RPMI8226 (cell line): Measurements from ENCODE around the gene SCUBE1.

Experiments used
- DNase-seq: peaks from one replicate; pipeline ENCODE4 v3.0.0-alpha.2; 2015

Gene SCUBE1

DNA sequence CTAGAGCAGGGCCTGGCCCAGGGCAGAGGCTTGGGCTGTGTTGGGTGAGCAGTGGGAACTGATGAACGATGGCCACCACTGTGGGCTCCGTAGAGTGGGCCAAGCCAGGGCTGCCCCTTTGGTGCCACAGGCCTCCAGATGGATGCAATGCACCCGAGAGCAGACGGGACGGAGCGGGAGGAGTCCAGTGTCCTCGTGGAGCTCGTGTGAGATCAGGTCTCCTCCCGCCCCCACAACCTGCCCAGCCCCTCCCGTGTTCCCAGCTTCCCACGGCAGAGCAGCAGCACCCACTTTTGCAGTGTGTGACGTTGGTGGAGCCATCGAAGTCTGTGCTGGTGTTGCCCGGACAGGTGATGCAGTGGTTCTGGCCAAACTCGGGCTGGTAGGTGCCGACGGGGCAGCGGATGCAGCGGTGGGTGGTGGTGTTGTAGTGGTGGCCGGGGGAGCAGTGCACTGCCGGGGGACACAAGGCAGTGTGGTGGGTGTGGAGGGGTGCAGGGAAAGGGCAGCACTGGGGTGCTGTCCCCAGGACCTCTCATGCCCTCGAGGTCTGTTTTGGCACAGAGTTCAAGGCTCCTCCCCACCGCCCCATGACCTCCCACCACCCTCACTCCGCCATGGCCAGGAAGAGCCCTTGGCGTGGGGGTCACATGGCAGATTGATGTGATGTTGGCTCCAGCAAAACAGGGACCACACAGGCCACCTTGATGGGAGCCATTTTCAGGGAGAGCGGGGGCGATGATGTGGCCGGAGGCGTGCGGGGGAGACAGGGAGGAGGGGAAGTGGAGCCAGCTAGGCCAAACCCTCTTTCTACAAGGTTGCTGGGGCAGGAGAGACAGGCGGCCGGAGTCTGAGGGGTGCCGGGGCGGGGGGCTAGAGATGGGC lies 132.3 kb downstream of the SCUBE1 start:
- no peak for DNase-seq

DNA sequence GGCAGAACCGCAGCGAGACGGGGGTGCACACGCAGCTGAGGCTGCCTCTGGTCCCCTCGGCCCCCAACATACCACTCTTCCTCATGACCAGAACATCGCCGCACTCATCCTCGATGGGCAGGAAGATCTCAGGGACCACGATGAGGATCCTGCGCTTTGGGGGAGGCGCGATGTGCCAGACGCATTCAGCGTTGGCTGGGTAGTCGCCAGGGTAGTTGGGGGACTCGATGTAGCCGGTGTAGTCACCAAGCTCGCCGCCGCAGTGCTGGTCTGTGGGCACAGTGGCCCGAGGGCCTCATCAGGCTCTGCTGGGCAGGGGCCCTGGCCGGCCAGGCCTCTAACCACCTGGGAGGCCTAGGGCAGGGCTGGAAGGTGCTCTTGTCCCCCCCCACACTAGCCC lies 133.2 kb downstream of the SCUBE1 start:
- DNase-seq: no peak

DNA sequence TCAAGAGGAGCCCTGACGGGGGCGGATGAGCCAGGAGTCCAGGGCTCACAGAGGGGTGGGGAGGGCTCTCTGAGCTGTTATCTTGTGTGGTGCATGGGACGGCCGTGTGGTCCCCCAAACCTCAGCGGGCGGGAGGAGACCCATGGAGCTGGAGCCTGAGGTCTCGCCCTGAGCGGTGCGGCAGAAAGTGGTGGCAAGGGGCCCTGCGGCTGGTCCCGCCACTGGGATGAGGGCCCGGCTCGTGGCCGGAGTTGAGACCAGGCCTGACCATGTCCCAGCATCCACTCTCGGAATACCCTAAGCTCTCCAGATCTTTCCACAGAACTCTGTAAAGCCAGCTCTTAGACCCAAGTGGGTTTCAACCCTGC lies 133.7 kb downstream of the SCUBE1 start:
- no peak for DNase-seq

DNA sequence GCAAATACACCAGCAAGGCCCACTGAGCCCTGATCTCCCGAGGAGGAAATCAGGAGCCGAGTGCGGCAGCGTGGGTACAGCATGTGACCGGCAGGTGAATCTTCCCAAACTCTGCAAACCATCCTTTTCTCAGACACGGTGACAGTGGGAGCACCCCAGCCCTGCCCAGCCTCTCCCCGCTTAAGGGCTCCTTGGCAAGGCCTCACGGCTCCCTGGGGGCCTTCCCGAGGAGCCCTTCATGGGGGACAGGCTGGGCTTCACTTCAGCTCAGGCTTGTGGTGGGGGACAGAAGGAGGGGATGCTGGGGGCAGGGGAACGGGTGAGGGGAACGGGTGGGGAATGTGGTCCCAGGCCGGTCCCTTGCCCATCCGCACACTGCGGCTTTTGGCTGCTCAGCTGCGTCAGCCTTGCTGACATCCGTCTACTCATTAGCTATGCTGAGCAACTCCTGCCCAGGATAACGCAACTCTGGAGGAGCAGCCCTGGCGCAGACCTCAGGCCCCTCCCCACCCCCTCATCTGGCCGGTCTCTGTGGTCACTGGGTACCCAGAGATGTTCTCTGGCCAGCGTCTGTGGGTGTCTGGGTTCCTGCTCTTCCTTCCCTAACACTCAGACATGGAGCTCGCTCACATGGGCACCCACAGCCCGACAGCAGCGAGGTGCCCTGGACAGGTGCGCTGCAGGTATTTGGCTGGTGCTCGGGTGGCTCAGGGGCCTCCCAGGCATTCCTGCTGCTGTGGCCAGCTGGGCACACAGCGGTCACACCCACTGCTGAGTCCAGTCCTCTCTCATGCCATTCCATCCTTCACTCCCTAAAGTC lies 134.3 kb downstream of the SCUBE1 start:
- DNase-seq: no peak

DNA sequence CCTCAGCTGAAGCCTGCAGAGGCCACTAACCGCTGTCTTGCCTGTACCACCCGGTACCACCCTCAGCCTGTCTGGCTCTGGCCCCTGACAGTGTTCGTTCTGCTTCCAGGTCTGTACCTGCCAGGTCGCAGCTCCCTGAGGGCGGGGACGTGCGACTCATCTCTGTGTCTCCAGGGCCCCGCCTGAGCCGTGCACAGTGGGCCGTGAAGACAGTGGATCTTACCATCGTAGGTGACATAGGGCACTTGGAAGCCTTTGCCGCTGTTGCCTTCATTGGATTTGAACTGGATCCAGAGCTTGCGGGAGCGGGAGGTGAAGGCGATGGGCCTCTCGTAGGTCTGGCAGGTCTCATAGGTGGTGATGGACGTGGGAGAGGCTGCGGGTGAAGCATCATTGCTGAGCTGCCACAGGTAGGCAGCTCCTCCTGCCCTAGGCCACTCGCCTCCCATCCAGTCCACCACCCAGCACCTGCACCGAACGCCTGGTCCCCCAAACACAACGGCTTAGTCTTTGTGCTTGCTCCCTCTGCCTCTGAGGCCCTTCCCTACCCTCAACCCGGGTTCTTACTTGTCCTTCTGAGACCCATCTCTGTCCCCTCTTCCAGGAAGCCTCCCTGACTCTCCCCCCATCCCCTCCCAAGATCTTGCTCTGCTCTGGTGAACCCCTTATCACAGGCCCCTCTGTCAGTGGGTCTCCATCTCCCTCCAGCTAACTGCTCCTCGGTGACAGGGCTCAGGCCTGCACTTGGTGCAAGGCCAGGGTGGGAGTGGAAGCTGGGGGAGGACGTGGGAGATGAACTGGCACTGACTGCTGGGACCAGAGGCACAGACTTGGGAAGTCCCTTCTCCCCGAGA lies 135.1 kb downstream of the SCUBE1 start:
- DNase-seq: no peak

DNA sequence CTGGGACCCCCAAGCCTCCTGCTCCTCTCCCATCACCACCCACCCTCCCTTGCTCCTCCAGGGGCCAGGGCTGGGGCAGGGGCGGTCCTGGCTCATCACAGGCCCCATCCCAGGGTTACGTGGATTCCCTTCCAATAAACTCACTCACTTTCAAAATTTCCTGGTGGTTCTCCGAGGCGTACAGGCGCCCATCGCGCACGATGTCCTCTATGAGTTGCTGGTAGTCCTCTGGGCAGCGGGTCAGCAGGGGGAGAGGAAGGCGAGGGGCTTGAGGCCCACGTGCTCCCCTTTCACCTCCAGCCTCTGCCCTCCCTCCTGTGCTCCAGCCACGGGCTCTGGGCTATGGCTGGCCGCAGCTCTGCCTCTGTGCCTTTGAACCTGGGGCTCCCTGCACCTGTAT lies 135.8 kb downstream of the SCUBE1 start:
- no peak for DNase-seq

DNA sequence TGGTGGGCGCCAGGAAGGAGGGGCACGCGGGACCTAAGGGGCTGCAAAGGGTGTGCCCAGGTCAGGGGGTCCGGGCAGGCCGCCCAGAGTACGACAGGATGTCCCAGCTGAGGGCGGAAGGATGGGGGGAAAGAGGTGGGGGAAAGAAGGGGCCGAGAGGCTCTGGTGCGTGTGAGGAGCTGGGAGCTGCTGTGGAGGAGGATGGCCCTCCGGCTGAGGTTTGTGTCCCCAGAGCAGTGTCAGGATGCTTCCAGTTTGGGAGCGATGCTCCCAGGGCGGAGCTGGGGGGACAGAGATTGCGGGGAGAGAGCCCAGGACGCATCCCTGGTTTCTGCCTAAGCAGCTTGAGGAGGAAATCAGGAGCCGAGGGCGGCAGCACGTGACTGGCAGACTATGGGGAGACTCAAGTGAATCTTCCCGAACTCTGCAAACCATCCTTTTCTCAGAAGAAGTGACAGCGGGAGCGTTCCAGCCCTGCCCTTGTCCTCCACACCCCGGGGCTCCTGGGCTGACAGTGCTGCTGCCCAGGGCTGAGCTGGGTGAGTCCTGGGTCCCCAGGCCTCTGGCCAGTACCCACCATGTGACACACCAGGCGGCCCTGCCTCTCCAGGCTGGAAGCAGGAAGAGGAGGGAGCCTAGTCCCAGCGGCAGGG lies 136.5 kb downstream of the SCUBE1 start:
- no peak for DNase-seq

DNA sequence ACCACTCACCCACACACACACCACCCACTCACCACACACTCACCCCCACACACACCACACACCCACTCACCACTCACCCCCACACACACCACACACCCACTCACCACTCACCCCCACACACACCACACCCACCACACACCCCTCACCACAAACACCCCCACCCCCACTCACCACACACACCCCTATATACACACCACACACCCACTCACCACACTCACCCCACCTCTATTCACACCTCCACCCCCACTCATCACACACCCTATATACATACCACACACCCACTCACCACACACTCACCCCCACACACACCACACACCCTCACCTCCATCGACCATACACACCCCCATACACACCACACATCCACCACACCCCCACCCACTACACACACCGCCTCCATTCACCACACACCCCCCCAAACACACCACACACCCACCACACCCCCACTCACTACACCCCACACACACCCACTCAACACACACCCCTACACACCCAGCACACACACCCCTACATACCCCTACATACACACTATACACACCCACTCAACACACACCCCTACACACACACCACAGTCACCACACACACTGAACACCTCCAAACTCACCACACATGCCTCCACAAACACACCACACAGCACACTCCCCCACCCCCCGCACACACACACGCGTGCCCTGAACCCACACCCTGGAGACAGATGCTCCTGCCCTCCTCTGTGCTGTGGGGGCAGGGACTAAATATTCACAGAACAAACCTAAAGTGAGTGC lies 137.2 kb downstream of the SCUBE1 start:
- DNase-seq: no peak

DNA sequence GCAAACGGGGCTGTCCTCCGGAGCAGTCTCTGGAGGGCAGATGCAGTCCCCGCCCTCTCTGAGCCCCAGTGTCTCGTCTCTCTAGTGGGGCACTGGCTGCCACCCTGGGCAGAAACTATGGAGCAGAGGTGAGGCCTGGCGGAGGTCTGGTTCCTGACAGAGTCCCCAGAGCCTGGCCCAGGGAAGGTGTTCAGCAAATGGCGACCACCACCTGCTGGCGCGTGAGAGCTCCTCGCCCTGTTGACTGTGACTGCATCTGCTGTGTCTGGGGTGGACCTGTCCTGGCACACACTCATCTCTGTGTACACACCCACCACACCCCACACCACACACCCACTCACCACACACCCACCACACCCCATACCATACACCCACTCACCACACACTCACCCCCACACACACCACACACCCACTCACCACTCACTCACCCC lies 137.9 kb downstream of the SCUBE1 start:
- DNase-seq: no peak

DNA sequence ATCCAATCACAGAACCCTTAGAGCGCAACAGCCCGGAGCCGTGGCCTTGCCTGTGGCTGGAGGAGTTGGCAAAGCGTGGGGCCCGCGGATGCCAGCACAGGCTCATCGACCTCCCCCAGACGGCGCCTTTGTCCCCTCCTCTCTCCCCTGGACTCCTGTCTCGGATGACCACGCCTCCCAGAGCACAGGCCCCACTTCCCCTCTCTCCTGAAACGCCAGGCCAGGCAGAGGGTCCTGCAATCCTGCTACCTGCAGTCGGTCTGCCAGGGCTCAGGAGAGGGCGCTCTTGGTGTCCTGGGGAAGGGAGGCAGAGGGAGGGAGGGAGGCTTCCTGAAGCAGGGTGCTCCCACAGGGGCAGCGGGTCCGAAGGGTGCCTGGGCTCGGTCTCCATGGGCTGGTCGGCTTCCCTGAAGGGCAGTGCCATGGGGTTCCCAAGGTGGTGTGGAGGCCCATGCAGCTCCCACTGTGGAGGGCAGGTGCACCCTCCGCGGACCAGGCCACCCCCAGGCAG lies 139.6 kb downstream of the SCUBE1 start:
- DNase-seq: no peak

DNA sequence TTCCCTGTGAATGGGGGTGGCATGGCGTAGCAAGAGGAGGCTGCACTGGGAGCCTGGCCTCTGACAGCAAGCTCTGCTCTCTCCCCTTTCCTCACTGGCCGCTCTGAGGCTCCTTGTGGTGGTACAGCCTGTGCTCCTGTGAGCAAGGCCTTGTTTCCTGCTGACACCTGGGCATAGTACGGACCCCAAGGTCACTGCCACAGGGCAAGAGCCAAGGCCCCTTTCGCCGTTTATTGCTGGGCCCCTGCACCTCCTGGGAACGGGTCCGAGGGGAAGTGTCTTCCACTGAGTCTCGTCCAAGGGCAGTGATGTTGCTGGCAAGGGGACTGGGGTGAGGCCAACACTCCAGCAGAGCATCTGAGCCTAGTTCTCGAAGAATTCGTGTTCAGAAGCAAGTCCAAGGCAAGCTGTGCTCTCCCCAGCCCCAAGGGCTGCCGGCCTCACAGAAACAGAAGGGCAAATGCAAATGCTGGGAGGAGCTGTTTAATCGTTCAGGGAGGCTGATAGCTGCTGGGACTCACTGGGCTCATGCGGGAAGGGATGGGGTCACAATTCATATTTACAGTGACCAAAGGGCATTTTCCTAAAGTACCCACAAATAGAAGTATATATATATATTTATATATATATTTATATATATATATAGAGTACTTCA lies 140.3 kb downstream of the SCUBE1 start:
- no peak for DNase-seq

DNA sequence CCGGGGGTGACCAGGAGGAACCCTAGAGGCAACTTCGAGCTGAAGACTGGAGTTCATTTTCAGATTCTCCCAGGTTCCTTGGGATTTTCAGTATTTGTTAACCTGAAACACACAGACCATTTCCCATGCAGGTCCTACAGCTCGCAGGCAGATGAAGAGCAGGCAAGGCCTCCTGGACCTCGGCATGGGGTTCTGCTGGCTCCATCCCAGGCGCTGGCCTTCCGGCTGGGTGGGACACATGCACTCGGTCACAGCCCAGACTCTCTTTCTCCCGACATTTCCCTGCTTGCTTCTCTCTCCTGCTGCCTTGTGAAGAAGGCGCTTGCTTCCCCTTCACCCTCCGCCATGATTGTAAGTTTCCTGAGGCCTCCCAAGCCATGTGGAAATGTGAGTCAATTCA lies 140.8 kb downstream of the SCUBE1 start:
- no peak for DNase-seq

DNA sequence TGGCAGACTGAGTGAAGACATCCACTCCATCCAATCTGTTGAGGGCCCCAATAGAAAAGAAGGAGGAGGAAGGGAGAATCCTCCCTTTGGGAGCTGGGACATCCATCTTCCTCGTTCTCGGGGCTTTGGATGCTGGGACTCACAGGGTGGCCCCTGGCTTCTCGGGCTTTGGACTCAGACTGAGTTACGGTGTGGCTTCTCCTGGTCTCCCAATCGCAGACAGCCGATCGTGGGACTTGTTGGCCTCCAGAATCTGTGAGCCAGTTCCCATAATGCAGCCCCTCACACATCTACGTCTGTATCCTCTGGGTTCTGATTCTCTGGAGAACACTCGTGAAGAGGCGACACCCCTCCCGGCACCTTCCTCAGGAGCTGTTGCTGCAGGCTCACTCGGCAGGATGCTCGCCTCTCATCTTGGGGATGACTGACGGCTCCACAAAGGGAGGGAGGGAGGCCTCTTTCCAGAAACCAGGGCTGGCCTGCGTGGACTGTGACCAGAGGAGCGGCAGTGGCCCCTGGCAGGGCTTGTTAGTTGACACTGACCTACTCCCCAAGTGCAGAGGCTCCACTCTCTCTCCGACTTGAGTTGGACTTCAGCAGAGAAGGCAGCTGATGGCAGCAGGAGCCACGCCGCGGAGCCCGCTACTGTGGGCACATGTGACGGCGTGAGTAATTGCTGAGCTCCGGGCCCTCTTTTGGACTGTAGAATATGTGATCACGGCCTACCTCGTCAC lies 141.5 kb downstream of the SCUBE1 start:
- no peak for DNase-seq

DNA sequence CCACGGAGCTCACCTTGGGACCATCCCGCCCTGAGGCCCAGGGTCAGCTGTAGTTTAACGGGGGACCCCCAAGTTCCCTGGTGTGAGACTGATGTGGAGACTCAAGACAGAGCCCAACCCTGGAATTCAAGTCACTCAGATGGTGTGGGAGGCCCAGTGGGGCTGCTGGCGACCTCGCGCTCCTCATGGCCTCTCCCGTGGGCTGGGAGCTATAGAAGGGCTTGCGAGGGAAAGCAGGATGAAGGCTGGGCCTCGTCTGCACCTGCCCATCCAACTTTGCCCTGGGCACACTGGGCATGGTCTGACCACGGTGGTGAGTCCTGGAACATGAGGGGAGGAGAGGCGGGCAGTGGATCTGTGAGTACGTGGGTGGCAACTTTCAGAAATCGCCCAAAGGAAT lies 142.6 kb downstream of the SCUBE1 start:
- DNase-seq: no peak

DNA sequence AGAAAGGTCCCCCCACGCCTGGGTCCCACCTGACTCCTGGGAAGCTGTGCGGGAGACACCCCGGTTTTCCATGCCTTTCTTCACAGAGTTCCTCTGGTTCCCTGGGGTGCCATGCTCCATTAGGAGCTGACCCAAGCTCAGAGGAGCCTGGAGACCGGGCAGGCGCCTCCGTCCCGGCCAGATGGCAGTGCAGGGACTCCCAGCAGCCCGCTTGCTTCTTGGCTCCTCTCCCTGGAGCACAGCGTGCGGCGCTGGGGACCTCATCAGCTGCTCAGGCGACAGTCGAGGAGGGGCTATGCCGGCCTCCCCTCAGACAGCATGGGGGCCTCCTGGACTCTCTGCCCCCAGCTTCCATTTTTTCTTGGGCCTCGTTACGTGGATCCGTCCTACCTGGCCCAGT lies 143.1 kb downstream of the SCUBE1 start:
- DNase-seq: no peak

DNA sequence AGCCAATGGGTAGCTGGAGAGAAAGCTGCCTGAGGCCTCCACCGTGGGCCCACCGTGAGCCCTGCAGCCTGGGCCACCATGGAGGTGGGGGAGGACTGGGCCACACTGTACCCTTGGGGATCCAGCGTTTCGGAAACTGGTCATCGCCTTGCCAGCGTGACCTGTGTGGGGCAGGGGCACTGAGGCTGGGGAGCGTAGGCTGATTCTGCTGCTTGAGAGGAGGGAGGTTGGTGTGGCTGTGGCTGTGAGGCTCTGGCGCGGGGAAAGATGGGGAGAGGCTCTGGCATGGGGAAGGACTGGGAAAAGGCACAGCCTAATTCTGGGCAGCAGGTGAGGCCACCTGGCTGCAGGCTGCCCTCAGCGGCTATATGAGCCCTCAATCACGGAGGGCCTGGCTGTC lies 143.6 kb downstream of the SCUBE1 start:
- no peak for DNase-seq

DNA sequence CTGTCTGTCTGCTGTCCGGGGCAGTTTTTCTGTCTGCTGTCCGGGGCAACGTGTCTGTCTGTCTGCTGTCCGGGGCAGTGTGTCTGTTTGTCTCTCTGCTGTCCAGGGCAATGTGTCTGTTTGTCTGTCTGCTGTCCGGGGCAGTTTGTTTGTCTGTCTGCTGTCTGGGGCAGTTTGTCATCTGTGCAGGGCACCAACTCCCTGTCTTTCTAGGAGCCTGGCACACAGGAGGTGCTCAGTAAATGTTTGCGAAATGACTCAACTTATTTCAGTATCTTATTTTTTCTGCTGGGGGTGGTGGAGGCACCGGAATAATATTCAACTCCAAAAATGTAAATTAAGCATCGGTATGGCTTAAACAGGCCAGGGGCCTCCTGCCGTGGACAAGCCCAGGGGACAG lies 144.2 kb downstream of the SCUBE1 start:
- DNase-seq: no peak

DNA sequence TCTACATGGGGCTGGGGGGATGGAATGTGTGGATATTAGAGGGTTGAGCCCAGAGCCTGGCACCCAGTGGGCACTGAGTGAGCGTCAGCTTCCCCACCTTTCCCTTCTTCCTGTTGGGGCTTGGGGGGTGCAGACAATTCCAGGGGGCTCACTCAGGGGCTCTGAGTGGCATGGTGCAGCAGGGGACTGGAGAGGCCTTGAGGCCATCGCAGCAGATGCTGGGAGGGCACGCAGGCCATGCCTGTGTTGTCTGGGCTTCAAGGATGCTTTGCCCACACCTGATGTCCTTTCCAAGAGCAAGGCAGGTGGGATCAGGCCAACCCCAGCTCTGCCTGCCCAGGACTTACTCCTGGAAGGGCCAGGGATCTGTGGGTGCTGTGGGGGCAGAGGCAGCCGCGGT lies 145.0 kb downstream of the SCUBE1 start:
- DNase-seq: no peak

DNA sequence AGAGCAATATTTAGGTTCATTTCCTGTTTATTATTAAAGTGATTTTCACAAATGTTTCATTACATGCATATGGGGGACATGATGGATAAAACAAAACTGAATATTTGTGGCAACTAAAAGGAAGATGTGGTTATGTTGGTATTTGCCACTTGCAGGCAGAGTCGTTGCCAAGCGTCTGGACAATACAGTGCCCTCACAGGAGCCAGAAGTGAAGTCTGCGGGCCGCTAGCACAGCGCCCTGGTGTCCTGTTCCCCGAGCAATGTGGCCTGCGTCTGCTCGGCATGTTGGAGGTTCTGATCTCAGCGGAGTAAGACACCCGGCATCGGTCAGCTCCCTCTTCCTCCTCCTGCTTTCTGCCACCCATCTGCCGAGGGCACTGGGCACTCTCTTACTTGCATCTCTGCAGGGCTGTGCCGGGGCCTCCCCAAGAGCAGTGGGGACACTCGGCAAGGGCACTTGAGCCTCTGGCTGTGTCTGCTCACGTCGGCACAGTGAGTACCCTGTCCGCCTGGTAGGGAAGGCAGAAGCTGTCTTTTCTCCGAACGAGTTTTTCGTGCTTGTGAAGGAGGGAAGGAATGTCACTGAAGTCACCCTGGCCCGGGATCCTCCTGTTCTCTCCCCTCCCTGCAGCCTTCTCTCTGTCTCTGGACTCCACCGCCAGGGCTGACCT lies 145.8 kb downstream of the SCUBE1 start:
- DNase-seq: peak; percentile 59

DNA sequence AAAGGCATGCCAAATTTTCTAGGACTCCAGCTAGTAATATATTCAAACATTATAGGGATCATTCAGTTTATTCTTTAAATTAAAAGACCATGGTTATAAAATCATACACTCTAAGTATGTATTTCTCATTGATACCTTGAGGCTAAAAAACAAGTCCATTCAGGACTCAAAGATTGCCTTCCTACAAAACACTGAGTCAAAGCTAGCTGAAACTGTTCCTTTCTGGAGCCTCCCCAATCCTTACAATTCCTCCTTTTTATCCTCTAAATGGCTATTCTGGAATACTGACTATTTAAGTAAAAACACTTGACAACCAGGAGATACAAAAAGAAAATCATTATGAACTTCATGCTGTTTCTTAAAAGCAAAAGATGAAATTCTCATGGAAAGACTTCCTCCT lies 151.3 kb downstream of the SCUBE1 start:
- no peak for DNase-seq
